ENCODE measurements around the gene COL15A1. TPM values are rescaled to one million over a fixed set of nuclear protein-coding genes. Genes with fewer than 3 reads are reported as not detected.

COL15A1 gene
- total and polyA plus RNA-seq, 2 of the 8 experiments (the other 6 are each of a cell fraction or from before 2014, with no cell fraction given), result 0.12 to 0.15 TPM

DNA sequence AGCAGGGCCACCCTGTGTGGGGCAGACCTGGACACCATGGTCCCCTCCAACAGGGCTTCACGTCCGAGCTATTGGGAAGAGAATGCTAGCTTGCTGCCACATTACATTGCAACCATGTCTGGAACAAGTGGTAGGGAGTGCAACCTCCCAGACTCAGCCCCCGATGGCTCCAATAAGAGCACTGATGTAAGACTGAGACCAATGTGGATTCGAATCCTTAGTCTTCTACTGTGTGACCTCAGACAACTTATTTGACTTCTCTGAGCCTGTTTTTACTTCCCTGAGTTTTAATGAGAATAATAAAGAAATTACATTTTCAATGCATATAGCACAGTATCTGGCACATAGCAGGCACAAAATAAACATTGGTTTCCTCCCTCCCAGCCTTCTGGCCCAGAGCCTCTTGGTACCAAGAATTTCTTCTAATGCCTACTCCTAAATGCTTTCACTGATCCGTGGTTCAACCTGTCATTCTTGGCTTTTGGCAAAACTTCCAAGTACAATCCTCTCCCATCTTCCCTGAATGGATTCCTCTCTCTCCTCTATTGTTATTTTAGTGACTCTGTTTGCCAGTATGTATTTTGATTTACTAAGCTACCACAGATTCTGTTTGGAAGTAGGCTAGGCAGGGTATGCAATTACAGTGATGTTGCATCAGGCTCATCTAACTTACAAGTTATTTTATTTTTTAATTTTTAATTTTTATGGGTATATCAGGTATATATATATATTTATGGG lies 34.6 kb upstream of the COL15A1 start:
- Histone ChIP-seq H3K4ac (replicated peaks; ENCODE audit: insufficient read length, low read depth, low read length) (no peak overlapping the region), H2BK120ac (replicated peaks; ENCODE audit: low read depth, low read length) (no peak overlapping the region), H3K14ac (ENCODE audit: insufficient read length) (no peak overlapping the region), H4K8ac (ENCODE audit: extremely low read depth, insufficient read depth, low read length) (no peak overlapping the region), H3K4me1 (replicated peaks in 1 of 4; ENCODE audit: control insufficient read depth in 3 of 4, insufficient read depth in 4 of 4, low read length in 3 of 4) (no peaks in the 10 kb centered on the region; a peak in 2 of 7 replicates), H2BK12ac (ENCODE audit: low read depth, low read length) (peak overlapping the region; percentile 13; the same call in 1 of the 2 replicates), H4K91ac (replicated peaks; ENCODE audit: insufficient read length, low read length) (no peak overlapping the region), H2AFZ (ENCODE audit: low read length) (no peak overlapping the region), H3K79me1 (ENCODE audit: low read depth, low read length) (no peaks in the 10 kb centered on the region), H2BK20ac (ENCODE audit: low read length) (no peak overlapping the region), H2BK15ac (ENCODE audit: low read length) (no peak overlapping the region), H3K9me3 (ENCODE audit: insufficient read depth in 2 of 2, low read depth in 1 of 2, low read length in 1 of 2) (no peaks in the 10 kb centered on the region), H3K4me2 (ENCODE audit: insufficient read depth in 1 of 2, low read depth in 2 of 2, low read length in 2 of 2) (no peak overlapping the region), H2AK5ac (ENCODE audit: low read depth, low read length) (no peak overlapping the region), H4K20me1 (replicated peaks in 1 of 2; ENCODE audit: control insufficient read depth in 1 of 2, insufficient read depth in 2 of 2, low read length in 2 of 2) (no peaks in the 10 kb centered on the region), H3K36me3 (ENCODE audit: control insufficient read depth in 2 of 4, insufficient read depth in 4 of 4, low read length in 3 of 4) (no peaks in the 10 kb centered on the region), H3K56ac (replicated peaks; ENCODE audit: insufficient read length, low read depth, low read length) (no peak overlapping the region), H3K27ac (ENCODE audit: low read depth, low read length) (no peak overlapping the region), H4K5ac (ENCODE audit: insufficient read length, low read depth, low read length) (no peak overlapping the region), H3K27me3 (replicated peaks in 1 of 4; ENCODE audit: control insufficient read depth in 3 of 4, extremely low read depth in 1 of 4, insufficient read depth in 3 of 4, low read length in 3 of 4) (no peaks in the 10 kb centered on the region), H3K18ac (ENCODE audit: extremely low read depth, low read length) (no peak overlapping the region), H3K9ac (replicated peaks in 1 of 4; ENCODE audit: extremely low read depth in 1 of 4, low read depth in 3 of 4, low read length in 3 of 4) (no peak overlapping the region), H3K79me2 (ENCODE audit: control insufficient read depth in 1 of 2, insufficient read depth in 2 of 2, low read length in 2 of 2) (no peaks in the 10 kb centered on the region), H3K4me3 (ENCODE audit: extremely low read depth in 1 of 4, insufficient read depth in 2 of 4, low read depth in 3 of 4, low read length in 4 of 4) (no peak overlapping the region), H2BK5ac (ENCODE audit: low read depth, low read length) (no peak overlapping the region), H3K23me2 (ENCODE audit: low read depth, low read length) (no peaks in the 10 kb centered on the region), H3K23ac (ENCODE audit: insufficient read length) (no peak overlapping the region)
- no peak for TF ChIP-seq TAF1 (IDR thresholded peaks at IDR 0.05; ENCODE audit: low read depth, low read length)
- DNase-seq (ENCODE audit: low read depth in 1 of 2, low spot score in 2 of 2) (peak in 1 of 2 experiments; percentile 0), FAIRE-seq (no peak)
- ChIA-PET CTCF (ENCODE audit: partially characterized antibody) (interaction anchor here (0.8 to 1.6 kb wide), 4 partner anchors 9 to 80 kb away, joined by 3 to 6 read pairs (median 3); no protein-coding TSS in a partner anchor), POLR2A (ENCODE audit: partially characterized antibody) (no interaction called here)
- WGBS, 2 experiments (ENCODE audit: extremely low coverage in 1 of 2, insufficient coverage in 1 of 2, insufficient read length in 1 of 2, insufficient replicate concordance in 2 of 2, low coverage in 1 of 2, low lambda C conversion rate in 2 of 2, missing lambda C conversion rate in 1 of 2), result 79% methylated on average over 5 of the region's 5 CpGs; no CpG with 5 or more reads in 1 of the 2 experiments

Measured in H1 (cell line).